NCI-H526 (cell line): ENCODE data around the gene CHRD.

Experiments used
- DNase-seq, 2 experiments: peaks; one replicate each; lab custom pipeline; 2025; lab: John Stamatoyannopoulos, UW

CHRD gene

DNA sequence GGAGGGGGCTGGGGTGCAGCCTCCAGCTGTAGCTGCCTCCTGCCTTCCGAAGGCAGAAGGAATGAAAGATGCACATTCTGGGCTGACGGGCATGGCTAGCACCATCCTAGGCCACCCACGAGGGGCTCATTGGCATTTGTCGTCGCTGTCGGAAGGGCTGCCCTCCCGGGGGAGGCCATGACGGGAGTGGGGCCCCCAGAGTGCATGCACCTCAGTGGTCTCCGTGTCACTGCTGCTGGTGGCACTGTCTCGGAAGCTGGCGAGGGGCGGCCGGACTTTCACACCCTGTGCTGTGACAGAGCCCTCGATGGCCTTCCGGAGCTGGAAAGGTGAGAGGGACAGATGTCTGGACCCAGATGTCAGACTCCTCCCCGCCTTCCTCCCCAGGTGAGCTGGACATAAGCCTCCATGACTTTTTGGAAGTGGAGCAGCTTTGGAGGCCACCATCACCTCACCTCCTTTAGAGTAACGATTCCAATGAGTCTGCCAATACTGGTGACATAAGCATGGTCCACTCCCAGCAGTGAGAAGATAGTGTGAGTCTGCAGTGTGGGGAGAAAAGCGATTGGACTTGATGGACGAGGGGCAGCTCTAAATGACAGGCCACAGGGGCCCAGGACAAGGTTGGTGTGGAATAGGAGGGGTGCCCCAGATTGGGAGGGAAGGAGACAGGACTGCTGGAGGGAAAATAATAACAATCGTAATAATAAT is 33.2 kb upstream of the CHRD start:
- no peak for DNase-seq

DNA sequence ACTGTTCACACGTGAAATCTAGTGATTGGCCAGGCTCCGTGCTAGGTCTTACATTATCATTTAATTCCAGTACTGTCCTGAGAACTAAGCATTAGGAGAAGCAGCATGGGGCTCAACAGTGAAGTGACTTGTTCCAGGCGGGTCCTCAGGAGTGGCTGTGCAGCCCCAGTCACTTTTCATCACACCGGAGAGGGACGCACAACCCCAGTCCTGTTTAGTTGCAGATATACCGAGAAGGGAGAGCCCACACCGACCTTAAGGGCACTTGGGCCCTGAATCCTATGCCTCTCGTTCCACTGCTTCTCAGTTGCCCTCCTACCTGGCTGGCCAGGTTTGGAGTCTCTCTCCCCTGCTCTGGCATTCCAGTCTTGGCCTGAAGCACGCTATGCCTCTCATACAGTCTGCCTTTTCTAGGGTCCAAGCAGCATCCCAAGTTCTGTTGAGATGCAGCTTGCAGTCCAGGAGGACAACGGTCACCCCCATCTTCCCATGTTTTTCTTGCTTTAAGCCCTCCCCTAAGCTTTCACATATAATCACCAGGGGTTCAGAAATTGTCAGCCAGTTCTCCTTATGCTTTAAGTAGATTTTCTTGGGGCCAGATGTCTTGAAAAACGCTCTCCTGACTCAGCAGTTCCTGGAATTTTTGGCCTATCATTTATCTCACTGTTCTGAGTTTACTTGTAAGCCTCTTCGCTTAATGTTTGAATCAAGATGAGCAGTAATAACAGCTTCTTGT is 32.4 kb upstream of the CHRD start:
- no peak for DNase-seq

DNA sequence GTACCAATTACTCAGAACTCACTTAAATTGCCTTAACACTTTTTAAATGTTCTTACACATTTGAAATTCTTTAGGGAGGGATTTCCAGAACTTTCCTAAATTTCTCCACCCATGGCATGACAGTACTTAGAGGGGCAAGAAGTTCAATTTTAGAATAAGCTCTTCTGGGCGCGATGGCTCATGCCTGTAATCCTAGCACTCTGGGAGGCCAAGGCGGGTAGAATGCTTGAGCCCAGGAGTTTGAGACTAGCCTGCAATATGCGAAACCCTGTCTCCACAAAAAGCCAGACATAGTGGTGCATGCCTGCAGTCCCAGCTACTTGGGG is 31.8 kb upstream of the CHRD start:
- no peak for DNase-seq

DNA sequence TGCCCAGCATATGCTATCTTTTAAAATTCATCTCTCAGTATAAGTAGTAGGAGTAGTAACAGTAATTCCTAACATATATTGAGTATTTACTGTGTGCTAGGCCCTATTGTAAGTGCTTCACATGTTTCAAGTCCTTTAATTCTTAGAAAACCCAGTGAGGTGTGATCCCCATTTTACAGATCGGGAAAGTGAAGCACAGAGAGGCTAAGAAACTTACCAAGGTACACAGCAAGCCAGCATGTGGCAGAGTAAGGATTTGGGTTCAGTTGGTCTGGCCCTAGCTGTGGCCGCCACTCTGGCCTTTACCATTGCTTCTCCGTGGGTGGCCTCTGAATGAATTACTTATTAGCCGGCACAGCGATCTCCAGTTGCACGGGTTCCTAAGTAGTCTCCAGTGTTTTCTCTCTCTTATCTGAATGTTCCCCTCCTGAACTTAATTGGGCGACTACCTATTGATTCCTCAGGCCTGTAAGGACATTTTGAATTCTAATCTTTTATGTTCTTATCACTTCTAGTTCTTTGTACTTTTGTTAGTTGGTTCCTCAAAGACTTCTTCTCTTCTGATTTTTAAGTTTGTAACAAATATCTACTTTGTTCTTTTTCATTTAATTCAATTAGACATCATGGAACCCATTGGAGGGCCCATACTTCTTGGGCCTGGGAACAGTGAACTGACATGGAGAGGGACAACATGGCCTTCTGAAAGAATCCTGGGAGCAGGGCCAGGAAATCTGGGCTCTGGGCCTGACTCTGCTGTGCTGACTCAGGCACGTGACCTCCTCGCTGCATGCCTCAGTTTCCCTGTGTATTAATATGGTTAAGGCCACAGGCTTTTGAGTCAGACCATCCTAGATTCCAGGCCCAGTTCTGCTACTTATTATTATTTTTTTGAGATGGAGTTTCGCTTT is 30.0 kb upstream of the CHRD start:
- DNase-seq: no peak

DNA sequence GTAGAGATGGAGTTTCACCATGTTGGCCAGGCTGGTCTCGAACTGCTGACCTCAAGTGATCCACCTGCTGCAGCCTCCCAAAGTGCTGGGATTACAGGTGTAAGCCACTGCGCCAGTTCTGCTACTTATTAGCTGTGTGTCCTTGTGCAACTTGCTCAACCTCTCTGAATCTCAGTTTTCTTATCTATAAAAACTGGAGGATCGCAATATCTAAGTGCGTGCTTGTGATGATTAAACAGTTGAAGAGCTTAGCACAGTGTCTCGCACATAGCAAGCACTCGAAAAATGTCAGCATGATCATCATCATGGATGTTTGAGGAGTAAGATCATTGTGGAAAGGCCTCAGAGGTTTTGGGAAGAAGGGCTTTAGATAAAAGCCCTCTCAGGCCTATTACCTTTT is 29.2 kb upstream of the CHRD start:
- DNase-seq: no peak

DNA sequence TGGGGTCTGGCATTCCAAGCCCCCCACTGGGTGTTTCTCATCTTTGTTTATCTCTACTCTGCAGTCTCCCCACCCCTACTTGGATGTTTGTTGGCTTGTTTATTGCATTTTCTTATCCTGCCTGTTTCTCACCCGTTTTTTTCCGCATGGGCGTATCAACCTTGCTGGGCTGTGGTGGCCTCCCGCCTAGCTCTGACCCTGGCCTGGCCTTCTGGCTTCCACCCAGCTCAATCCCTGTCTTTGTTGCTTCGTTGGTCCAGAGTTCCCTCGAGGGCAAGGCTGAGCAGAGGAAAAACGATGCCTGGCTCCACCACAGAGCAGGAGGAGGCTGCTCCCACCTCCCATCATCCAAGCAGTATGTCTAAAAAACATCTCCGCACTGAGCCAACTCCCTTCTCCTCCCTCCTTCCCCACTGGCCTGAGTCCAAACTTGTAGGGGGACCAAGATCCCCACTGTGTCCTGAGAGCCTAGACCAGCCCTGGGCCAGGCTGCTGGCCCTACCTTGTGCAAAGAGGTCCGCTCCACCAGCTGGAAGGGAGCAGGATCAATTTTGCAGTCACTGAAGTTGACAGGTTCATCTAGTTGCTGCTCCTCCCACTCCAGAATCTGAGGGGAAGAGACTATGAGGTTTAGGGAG is 28.2 kb upstream of the CHRD start:
- DNase-seq: no peak

DNA sequence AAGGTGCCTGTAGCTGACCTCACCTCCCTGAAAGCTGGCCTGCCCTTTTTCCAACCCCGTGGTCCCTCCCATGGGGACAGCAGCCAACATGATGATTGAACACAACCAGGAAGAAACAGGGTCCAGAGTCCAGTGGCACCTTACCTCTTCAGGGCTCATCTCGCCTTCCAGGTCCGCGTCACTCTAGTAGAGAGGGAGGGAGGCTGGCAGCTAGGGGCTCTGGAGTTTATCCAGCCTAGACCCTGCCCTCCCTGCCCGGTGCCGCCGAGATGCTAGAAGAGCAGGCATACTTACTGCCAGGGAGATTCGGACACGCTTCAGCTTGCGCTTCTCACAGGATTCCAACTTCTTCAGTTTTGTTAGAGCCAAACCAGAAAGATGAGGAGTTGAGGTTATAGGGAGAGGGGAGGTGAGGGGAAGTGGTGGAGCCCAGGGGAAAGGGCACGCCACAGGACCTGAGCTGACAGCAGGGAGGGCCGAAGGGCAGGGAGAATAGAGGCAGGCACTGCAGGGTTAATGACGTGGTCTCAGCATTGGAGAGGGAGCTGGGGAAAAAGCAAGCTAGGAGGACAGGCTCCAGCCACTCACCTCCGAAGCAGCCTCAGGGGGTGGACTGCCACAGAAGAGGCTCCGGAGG is 27.6 kb upstream of the CHRD start:
- no peak for DNase-seq

DNA sequence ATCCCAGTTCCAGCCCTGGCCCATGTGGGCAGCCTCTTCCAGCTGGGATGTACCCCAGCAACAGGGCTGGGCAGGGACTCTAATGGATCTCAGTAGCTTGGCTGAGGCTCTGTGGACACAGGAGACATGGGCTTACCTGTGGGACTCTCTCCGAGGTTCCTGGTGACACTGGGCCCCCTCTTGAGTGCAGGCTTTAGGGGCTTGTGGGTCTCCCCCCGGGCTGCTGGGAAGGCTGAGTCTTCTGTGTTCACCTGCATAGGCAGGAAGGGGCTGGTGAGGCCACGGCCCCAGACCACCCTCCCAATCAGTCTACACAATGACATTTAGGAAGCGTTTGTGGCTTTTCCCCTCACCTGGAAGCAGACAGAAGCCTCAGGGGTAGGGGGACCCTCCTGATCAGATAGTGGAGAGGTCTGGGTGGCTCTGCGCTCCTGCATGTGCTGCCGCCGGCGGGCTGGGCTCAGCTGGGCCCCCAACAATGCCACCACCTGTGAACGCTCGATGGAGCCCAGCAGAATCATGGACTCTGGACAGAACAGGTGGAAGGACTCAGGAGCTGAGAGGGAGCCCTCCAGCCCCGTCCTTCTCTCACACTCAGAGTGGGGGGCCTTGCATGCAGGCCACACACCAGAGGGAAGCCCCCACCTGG is 26.8 kb upstream of the CHRD start:
- no peak for DNase-seq

DNA sequence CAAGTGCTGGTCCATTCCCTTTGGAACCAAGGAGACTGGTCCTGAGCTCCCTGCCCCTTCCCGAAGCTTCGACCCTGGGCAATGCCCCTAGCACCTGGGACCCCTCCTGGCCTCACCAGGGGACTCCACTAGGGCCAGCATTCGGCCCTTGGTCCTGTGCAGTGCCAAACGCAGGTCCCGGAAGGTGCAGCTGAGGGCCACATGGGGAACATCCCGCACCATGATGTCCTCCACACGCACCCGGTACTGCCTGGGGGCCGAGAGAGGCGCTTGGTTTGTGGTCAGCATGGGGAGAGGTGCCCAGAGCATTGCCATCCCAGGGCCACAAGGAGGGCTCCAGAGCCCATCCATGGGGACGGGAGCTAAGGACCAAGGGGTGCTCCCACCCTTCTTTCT is 26.3 kb upstream of the CHRD start:
- DNase-seq: no peak

DNA sequence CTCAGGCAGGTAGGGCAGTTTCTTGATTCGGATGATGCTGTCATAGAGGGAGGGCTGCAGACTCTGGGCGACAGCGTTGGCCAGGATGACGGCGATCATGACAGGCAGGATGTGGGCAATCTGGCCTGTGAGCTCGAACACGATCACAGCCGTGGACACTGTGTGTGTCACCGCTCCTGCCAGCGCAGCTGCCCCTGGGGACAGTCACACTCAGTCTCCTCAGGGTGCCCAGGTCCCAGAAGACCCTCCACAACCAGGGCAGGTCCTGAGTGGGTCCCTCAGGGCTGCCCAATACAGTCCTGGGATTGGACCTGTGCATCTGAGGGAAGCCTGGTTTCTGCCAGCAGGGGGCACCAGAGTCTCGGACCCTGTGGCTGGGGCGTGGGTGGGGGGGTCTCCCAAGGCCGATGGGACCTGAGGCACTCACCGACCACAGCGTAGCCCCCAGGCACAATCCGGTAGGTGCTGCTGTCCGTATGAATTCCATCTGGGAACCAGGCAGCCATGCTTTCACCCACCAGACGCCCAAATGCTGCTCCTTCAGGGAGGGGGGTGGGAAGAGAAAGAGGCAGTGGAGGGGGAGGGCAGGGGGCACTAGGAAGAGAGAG is 25.6 kb upstream of the CHRD start:
- DNase-seq: peak in 1 of 2 experiments; percentile 59

DNA sequence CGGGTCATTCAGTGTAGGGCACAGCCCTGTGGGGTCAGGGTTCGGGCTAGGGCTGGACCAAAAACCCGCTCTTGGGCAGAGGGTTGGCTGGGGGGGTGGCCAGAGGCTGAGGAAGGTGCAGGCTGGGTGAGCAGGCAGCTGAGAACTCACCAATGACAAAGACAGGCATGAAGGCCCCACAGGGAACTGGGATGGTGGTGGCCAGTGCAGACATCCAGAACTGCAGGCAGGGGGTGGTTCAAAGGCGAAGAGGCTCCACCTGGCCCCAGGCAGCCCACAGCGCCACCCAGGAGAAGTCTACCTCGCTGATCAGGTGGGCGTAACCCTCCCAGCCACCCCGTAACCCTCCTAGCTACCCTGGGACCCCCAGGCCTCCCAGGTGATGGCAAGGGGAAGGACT is 25.1 kb upstream of the CHRD start:
- no peak for DNase-seq

DNA sequence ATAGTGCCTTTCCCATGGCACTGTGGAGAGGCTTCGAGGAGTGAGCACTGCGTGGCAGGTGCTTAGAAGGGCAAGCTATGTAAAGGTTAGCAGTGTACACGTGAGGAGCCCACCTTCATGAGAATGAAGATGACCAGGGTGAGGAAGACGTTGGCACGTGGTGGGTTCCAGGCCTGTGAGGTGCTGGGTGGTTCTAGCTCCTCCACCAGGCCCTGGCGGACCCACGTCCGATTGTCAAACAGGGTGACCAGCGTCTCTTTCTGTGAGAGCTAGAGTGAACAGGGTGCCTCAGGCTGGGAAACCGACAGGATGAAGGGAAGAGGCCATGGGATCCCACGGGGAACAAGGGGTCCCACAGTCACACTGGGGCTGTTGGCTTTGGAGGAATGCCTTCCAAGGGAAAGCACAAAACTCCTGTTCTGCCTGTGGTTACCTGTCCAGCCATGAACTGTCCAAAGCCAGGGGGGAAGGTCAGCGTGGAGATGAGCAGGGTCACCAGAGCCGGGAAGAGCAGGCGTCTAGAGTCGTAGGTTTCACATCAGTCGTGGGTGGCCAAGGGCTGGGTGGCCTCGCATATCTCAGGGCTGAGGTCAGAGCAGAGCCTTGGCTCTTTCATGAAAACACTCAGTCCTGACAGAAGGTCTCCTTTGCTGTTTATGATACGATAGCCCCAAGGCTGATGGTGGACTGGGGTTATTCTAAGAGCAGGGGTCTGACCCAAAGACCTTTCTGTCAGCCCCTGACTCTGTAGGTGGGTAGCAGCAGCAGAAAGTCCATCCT is 24.4 kb upstream of the CHRD start:
- DNase-seq: no peak

DNA sequence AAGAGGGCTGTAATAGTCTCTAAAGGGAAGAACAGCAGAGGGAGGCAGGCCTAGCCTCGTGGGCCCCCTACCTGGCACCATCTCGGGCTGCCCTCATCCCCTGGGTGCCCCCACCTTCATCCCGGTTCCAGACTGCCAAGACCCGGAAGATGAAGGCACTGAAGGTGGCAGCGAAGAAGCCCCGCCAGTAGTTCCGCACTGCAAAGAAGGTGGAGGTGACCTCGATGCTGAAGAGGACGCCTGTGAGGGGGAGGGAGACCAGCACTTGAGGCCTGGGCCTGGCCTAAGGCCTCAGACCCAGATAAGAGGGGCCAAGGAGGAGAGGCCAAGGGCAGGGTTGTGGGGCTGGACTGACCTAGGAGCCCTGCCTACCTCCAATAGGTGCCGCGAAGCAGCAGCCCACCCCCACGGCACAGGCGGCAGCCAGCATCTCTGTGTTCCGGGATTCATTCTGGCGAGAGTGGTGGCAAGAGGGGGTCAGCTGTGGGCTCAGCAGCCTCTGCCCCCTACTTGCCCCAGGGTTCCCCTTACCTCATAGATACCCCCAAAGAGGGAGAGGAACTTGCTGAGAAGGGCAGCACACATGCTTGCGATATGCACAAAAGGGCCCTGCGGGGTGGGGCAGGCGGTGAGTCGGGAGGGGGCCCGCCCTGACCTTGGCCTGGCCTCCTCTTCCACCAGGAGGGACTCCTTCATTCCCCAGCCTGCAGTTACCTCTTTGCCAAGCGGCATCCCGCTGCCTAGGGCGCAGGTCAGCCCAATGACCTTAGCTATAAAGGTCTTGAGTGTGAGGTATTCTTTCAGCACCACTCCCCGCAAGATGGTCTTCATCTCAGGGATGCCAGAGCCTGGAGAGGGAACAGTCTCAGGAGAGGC is 22.4 kb upstream of the CHRD start:
- no peak for DNase-seq

DNA sequence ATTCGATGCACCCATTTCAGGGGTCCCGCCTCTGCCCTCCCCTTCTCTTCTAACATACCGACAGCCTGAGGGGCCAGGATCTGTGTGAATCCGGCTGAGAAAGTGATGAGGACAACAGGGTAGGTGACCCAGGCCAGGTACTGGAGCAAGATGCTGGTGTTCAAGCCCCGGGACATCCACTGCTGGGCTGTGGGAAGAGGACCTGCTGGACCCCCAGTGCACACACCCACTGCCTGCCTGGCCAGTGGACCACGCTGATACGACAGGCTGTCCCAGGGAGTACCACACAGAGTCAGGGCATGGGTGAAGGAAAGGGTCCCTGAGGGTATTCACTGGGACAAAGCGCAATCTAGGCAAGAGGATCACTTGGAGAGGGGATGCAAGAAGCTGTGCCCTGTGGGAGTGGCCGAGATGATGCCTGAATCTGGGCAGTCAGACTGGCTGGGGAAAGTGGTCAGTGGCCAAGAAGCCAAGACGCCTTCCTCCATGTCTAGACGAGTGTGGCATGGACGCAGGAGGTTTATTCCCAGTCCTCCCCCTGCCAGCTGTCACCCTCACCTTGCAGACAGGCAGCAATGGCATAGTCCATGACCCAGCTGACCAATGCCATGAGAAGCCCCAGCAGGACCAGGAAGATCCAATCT is 21.6 kb upstream of the CHRD start:
- DNase-seq: no peak

DNA sequence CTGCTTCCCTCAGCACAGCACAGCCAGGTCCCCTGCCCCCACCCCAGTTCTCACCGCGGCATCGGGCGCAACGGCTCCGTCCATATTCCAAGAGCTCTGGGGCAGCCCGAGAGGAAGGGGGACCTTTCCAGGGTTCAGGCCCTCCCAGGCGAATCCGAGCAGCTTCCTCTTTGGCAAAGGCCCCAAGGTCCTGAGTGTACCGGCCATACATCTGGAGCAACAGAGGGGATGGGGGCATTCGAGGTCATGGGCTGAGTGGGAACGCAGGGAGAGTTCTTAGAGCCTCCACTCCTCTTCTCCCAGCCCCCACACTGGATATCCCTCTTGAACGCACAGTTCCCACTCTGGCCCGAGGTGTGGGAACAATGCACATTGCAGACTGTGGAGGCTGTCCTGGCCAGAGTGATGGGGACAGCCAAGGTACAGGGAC is 20.9 kb upstream of the CHRD start:
- DNase-seq: no peak

DNA sequence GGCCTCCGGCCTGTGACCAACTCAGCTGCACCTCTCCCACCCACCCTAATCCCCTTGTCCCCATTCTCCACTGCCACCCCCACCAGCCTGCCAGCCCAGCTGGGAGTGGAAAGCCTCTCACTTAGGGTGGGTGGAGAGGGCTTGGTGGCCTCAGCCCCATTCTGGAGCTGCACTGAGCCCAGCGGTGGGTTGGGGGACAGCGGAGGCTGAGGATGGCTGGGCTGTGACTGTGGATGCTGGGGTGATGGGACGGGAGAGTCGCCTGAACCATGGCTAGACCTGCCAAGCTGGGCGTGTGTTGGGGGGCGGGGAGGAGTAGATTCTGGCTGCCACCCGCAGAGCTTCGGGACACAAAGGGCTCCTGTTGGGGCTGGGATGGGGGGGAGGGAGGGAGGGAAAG is 20.2 kb upstream of the CHRD start:
- no peak for DNase-seq

DNA sequence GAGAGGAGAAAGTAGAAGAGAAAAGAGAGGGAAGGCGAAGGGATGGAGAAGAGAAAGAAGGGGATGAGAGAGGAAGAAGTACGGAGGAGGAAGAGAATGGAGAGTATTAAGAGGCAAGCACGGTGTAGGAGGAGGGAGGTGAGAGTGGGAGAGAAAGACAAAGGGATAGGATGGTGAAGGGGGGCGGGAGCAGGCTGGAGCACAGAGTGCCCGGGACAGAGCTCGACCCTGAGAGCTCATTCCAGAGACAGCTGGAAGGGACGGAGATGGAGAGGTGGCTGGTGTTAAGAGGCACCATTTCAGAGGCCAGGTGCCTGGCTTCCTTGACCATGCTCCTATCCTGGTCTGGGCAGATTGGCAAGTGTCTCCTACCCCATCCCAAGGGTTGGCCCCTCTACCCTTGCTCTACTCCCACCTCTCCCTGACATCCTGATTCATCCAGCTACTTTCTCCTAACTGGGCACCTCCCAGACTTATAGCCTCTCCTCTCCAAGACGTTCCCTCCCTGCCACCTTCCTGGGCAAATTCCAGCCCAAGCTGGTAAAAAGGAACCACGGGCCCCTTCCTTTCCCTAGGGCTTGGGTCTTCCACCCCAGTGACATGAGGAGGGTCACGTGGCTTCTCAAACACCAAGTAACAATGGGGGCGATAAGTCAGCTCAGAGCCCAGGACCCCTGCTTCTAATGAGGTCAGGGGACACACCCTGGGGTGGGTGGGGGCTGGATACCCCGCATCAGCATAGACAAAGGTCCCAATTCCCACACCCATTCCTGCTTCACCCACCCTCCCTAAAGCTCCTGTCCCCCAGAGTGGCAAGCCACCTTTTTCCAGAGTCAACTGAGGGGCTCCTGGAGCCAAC is 19.6 kb upstream of the CHRD start:
- DNase-seq: no peak
